Measurements from ENCODE around the gene ATP2C2.

Gene ATP2C2

DNA sequence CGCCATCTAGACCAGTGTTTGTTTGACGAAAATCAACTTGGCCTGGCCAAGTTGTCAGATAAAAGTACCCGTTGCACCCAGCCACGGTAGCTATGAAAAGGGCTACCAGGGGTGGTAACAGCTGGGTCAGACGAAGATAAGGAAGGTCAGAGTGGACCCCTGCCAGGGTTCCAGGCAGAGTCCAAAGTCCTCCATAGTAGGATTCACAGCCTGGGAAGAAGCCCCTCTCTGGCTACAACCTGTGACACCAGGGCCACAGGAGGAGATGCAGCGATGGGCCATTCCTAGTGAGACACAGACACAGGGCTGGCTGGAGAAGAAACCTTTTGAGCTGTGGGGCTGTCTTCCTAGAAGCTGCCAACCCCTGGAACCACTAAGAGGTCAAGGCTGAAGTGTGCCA lies 96.8 kb downstream of the ATP2C2 start:
- no peak for DNase-seq (ENCODE audit: extremely low read depth in 1 of 2, low read depth in 1 of 2)

DNA sequence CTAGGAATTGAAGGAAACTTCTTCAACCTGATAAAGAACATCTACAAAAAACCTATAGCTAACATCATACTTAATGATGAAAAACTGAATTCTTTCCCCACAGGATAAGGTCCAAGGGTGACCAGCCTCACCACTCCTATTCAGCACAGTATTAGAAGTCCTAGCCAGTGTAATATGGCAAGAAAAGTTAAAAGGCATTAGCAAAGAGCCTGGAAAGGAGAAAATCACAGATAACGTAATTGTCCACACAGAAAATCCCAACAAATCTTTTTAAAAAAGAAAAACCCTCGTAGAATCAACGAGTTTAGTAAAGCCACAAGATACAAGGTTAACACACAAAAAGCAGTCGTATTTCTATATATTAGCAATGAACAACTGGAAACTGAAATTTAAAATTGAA lies 98.4 kb downstream of the ATP2C2 start:
- DNase-seq (ENCODE audit: extremely low read depth in 1 of 2, low read depth in 1 of 2), result no peak

DNA sequence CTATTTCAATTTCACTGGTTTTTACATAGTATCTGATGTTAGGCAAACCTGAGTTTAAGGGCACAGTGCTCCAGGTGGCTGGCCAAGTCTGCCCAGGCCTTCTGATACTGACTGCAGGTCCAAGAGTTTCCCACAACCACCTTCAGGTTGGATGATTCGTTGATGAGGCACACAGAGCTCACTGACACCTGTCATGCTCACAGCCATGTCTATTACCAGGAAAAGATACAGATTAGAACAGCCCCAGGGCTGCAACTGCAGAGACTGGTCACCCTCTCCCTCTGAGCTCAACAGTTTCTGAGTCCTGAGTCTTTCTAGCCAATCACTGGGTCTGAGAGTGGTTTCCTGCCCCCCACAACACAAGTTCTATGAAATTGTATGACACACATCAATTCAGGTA lies 98.9 kb downstream of the ATP2C2 start:
- DNase-seq (ENCODE audit: extremely low read depth in 1 of 2, low read depth in 1 of 2), result no peak

DNA sequence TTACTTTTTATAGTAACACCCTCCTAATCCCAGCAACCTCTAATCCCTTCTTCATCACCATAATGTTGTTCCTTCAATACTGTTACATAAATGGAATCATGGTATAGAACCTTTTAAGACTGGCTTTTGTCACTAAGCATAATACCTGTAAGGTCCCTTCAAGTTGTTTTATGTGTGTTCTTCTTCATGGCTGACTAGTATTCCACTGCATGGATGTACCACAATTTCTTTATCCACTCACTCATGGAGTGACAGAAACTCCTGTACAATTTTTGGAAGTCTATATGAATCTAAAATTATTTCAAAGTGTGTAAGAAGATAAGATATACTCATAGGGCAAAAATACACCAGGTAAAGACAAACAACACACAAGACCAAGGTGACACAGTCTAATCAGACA lies 99.4 kb downstream of the ATP2C2 start:
- no peak for DNase-seq (ENCODE audit: extremely low read depth in 1 of 2, low read depth in 1 of 2)

DNA sequence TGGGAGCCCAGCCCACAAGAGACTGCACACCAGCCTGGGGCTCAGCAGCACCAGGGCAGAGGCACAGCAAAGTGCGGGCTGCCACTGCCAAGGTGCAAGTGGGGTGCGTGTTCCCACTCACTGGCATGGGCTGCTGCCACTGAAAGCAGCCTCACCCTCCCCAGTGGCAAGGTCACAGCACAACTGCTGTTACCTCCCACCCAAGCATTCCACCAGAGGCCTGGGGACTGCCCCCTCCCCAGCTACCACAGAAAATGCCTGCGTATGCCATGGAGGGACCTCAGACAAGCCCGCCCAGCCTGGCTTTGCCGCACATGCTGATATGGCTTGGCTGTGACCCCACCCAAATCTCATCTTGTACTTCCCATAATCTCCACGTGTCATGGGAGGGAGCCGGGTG lies 103.0 kb downstream of the ATP2C2 start:
- no peak for DNase-seq (ENCODE audit: extremely low read depth in 1 of 2, low read depth in 1 of 2)

DNA sequence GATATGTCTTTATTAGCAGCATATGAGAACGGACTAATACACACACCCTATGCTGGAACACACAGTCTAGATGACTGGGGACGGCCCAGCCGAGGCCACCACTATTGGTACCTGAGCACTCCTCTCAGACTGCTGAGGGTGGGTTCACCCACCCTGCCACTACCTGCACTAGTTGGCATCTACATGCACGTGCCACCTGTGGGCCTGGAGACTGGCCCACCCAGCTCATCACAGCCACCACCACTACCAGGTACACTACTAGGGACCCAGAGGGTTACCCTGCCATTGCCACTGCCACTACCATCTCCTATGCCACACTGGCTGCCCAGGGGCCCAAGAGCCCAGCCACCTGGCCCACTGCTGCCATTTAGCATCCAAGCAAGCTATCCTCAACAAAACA lies 103.6 kb downstream of the ATP2C2 start:
- no peak for DNase-seq (ENCODE audit: extremely low read depth in 1 of 2, low read depth in 1 of 2)

DNA sequence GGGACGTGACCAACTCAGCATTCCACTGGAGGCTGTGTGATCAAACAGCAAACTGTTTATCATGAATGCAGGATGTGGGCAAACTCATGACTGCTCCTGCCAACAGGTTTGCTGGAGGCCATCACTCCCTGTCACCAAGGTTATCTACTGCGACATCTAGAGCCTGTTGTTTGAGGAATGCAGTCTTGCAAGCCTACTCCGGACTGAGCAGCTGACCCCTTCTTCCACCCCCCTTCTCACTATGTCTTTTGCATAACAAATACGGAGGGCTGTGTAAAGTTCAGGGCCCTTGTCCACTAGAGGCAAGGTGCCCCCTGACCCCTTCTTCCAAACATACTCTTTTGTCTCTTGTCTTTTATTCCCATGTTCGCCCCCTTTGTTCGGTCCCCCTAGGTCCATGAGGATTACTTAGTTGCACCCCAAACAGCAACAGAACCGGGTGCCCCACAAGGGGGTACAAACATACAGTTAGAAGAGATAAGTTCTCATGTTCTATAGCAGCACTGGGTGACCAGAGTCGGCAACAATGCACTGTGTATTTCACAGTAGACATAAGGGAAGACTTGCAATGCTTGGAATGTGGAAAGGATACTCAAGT lies 107.4 kb downstream of the ATP2C2 start:
- DNase-seq (ENCODE audit: extremely low read depth in 1 of 2, low read depth in 1 of 2), result no peak

DNA sequence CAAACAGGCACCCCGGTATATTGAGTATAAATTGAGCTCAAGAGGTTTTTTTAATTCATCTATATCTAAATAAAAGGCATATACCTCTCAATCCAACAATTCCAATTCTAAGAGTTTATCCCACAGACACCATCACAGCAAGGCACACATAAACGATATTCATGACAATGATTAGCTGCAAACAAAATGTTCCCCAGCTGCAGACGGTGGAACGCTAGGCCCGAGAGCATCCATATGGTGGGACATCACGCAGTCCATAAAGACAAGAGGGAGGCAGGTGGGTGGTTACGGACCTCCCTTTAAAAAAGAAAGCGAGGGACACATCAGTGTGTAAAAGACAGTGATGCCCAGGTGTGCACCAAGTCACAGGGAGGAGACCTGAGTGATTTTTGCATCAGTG lies 108.1 kb downstream of the ATP2C2 start:
- DNase-seq (ENCODE audit: extremely low read depth in 1 of 2, low read depth in 1 of 2), result no peak

DNA sequence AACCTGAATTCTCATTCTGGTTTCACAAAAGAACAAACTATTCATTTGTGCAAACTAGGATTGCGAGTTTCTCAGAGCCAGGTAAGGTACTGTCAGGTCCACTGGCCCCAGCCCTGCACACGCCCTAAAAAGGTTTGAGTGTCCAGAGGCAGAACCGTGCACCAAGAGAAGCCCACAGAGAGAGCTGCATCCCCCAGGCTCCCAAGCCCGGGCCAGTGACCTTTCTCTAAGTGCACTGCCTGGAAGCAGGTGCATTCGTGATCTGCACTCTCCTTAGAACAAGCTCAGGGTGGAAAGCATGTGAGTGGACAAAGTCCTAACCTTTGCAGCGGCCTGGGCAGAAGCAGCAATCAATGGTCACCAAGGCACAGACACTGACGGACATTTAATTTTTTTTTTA lies 109.3 kb downstream of the ATP2C2 start:
- no peak for DNase-seq (ENCODE audit: extremely low read depth in 1 of 2, low read depth in 1 of 2)

DNA sequence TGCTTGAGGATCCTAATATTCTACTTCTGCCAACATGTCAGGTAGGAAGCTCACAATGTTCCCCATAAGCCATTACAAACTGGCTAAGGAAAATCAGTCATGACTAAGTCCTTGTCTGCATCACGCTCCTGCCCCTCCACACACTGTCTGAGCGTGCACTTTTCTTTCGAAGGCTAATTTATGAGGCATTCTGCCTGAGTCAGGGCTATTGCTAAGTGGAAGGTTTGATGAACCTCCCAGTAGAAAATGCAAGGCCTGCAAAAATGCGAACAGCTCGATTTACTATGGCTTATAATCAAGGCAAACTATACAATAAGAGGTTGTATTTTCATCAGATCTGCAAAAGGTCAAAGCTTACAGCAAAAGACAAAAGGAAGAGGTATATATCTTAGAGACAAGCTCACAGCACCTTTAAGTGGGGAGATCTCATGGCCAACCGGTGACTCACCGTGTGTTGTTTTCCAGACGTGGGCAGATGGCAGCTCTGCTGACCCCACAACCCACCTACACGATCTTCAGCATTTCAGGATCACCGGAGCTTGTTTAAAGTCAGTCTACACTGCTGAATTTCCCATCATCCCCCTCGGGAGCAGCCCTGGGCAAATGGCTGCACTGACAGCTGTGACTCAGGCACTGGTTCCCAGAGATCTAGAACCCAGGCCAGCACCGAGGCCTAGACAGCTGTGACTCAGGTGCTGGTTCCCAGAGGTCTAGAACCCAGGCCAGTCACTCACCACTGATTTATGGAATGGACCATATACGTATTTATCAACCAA lies 110.0 kb downstream of the ATP2C2 start:
- DNase-seq (ENCODE audit: extremely low read depth in 1 of 2, low read depth in 1 of 2), result no peak

DNA sequence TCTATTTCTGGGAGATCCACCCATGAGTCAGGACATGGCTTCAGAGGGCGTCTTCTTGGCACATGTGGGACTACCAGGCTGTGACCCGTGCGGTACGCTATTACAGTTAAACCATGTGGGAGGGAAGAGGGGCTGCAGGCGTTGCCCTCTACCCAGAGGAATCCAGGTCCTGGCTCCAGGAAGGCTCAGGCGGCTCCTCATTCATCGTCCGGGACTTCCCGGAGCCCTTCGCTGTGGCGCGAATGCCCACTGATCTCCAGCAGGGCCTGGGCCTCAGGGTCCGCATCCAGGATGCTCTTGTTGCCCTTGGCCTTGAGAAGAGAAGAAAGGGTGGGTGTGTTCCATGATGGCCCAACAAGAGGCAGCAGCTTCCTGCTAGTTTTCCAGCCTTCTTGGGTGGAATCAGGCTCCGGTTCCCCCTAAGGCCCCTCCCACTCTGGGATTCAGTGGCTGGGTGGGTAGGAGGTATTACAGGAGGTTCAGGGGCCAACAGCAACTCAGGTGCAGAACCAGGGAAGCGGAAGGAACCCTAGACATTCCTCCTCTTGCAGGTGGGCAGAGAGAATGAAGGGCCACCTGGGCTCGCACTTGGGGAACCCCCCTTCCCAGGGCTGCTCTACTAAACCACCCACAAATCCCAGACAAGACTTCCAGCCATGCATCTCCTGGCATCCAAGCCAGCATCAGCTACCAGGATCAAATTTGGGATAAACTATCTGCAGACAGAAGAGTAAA lies 111.5 kb downstream of the ATP2C2 start:
- DNase-seq (ENCODE audit: extremely low read depth in 1 of 2, low read depth in 1 of 2), result no peak

DNA sequence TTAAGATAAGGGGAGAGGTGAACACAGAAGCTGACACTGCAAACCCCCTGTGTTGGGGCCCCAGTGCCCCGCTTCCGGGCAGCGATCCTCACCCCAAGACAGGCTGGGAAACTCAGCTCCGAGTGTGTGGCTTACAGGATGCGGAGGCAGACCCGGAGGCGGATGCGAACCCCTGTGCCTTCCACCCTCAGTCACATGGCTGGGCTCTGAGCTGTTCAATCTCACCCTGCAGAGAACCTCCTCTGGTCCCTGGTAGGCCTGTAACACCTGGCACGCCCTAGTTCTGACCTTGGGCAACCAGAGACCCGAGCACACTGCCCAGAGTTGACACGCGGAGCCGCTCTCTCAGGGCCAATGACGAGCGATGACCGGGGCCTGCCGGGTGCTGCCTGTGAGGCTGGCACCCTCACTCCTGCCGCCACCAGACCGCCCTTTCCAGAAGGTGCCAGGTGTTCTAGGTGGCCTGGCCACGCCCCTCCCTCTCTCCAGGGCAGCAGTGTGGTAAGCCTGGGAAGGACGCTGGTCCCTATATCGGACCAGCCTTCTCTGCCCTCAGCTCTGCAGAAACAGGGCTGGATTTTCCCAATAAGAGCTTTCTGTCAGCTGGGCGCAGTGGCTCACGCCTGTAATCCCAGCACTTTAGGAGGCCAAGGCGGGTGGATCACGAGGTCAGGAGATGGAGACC lies 112.9 kb downstream of the ATP2C2 start:
- DNase-seq (ENCODE audit: extremely low read depth in 1 of 2, low read depth in 1 of 2), result no peak

DNA sequence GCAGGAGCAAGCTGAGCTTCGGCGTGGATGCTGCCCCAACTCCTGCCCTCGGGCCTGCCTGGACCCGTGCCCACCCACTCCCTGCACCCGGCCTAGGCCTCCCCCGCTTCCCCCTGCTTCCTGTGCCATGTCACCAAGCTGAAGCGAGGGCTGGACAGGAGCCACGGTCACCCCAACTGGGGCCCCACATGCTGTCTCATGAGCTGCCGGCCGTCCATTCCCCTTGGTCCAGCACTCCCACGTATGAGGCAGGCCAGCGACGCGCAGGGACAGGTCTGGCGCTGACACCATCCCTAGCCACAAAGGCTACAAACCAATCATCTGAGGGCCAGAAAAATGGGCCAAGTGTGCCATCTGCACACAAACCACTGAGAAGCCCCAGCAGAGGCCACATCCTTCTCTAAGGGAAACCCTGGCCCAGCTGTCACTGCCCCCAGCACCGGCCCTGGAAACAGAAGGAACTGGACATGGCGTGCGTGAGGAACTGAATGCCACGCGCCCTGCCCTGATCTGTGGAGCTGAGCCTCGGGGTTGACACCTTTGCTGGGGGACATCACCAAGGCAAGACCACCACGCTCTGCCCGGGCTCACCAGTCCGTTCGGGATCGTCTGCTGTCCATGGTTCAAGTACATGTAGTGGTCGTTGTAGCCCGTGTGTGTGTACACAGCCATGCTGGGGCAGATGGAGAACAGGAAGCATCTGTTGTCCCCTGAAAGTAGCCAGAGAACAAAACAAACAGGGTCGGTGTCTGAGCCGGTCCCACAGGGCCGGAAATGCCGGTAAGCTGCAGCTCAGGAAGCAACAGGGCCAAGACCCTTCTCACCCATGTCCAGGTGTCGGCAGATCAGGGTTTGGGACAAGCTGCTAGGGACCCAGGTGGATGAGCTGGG lies 113.9 kb downstream of the ATP2C2 start:
- no peak for DNase-seq (ENCODE audit: extremely low read depth in 1 of 2, low read depth in 1 of 2)

DNA sequence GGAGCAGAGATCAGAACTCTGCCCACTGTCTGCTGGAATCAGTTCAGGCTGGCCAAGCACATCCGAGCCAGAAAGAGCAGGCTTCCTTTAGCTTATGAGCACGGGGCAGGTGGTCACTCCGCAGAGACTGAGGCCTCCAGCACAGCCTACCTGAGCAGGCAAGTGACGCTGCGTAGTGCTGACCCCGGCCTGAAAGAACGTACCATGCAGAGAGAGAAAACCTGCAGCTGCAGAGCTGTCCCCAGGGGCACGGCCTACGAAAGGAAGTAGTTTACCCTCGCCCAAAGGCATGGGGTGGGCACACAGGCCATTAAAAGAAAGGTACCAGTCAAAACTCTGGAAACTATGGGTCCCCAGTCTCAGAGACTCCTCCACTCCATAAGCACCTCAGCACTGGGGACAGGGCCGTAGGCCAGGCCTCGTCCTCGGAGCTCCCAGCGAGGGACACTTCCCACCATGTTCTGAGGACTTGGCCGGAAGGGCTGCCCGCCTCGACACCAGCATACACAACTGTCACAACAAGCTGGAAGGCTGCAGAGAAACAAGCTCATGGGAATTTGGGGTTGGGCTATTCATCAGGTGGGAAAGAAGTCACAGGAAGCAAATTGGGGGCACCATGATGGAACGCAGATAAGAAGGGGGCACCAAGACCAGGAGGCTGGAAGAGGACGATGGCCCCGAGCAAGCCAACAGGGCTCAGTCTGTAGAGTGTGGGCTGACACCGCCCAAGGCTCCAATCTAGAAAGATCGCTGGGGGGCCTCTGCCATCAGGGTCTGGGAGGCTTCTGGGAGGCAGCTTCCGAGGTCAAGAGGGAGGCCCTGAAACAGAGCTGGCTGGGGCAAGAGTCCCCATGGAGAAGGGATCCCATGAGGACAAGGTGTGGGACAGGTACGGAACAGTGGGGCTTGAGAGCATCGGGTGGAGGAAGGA lies 114.9 kb downstream of the ATP2C2 start:
- DNase-seq (ENCODE audit: extremely low read depth in 1 of 2, low read depth in 1 of 2), result no peak

DNA sequence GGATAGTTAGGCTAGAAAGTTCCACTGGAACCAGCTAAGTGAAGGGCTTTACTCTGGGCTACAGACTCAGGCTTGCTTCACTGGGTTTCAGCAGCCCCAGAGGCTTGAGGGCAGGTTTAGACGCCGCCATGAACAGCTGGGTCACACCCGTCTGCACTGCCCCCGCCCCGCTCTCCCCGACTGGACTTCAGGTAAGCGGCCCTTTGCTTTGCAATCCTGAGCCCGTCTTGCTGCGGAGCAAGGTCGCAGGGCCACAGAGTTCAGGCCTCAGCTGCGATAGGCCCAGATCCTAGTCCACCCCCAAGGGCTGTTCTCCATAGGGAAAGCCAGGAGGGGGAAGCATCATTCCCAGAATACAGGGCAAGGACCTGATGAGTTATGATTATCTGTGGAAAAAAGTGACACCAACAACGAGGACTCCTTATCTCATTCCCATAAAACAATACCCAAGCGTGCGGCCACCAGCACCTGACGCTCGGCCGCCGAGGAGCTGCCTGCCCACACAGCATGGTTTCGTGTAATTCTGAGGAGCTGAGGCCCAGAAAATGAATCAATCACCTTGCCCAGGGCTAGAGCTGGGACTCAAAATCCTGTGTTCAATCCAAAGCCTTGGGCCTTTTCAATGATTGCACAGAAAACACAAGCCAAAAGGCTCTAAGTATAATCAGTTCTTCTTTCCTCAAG lies 115.7 kb downstream of the ATP2C2 start:
- DNase-seq (ENCODE audit: extremely low read depth in 1 of 2, low read depth in 1 of 2), result no peak

DNA sequence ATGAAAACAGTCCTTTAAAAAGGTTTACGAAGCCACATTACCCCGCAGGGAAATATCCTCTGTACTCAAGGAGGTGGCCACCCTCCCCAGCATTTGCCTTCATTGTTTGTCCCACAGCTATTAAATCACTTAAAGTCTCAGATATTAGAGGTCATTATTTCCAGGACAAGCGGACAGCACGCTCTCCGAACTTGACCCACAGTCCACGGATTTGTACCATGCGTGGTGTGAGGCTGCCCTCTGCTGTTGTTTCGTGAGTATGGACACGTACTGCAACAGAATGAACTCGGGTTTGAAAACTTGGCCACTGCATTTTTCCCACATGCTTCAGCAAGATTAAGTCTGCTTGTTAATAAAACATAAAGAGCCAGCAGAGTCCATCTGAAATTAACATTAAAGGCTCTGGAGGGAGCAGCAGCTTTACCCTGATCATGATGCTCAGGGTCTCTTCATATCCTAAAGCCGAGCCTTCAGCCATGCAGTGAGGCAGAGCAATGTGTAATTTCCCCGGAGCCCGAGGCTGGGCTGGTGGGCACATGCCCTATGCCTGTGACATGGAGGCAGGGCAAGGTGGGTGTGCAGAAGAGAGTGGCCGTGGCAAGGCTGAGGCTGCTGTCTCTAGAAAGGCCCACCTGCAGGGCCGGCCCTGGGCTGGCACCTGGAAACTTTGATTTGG lies 116.4 kb downstream of the ATP2C2 start:
- DNase-seq (ENCODE audit: extremely low read depth in 1 of 2, low read depth in 1 of 2), result no peak

DNA sequence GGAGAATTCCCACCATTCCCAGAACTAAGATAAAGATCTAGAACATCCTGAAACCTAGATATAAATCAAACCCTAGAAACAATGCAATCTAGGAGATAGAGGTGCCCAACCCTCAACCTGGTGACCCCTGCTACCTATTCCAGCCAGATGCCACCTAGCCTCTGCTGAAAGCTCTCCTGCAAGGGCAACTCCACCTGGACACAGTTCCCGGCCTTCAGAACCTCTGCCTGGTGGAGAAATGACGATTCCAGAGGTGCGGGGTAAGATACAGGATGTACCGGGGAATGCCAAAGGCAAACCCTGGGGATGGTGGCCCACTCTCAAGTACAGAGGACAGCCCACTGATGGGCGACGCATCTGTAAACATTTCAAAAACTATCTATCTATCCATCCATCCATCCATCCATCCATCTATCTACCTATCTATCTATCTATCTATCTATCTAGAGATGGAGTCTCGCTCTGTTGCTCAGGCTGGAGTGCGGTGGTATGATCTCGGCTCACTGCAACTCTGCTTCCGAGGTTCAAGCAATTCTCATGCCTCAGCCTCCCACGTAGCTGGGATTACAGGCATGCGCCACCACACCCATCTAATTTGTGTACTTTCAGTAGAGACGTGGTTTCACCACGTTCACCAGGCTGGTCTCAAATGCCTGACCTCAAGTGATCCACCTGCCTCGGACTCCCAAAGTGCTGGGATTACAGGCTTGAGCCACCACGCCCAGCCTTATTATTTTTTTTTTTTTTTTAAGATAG lies 117.1 kb downstream of the ATP2C2 start:
- no peak for DNase-seq (ENCODE audit: extremely low read depth in 1 of 2, low read depth in 1 of 2)

DNA sequence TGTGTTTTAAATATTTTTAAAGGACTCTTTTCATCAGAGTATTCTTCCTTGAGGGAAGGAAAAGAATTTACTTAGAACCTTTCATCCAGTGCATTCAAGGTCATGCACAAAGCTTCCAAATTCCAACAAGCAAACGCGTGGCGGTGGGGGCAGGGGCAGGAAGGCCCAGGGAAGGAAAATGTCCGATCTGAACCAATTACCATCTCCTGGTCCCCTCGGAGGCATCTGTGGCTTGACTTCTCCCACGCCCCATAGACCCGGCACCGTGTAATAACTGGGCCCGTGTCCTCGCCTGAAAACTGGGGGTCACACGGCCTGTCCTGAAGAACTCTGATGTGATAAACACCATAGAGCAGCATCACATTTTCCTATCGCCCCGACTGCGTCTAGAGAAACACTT lies 117.8 kb downstream of the ATP2C2 start:
- no peak for DNase-seq (ENCODE audit: extremely low read depth in 1 of 2, low read depth in 1 of 2)

All from stimulated activated CD8-positive, alpha-beta memory T cell treated with anti-CD3 and anti-CD28 coated beads, Interleukin-7, amount 100 ng/mL, for 48 hours (primary cell).